ENCODE results near the gene CCDC92B. TPM values are rescaled to one million over a fixed set of nuclear protein-coding genes. Genes with fewer than 3 reads are reported as not detected.
"Not testable (repeated sequence)": the region's sequence is repeated elsewhere in the genome, so short reads cannot be mapped to it uniquely, and the experiment has no call there.

The CCDC92B gene
- total RNA-seq, 1 experiment from 2014 or later = 15.2 TPM

DNA sequence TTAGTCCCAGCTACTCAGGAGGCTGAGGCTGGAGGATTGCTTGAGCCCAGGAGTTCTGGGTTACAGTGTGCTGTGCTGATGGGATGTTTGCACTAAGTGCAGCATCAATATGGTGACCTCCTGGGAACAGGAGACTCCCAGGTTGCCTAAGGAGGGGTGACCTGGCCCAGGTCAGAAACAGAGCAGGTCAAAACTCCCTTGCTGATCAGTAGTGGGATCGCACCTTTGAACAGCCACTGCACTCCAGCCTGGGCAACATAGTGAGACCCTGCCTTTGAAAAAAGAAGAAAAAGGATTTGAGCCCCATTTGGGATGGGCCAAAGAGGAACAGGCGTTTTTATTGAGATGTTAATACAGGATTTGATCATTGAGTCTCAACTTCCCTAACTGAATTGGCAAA is 68.5 kb downstream of the CCDC92B start:
- TF ChIP-seq ZNF423 (CRISPR knock-in tag; IDR thresholded peaks at IDR 0.05) (no peak), ZNF121 (CRISPR knock-in tag; IDR thresholded peaks at IDR 0.05) (peak; percentile 83; the same call in 1 of the 2 replicates), ZNF219 (CRISPR knock-in tag; IDR thresholded peaks at IDR 0.05; ENCODE audit: borderline replicate concordance) (no peak)
- Mint-ChIP-seq H3K4me3 (no peak overlapping the region), H3K4me1 (no peaks in the 10 kb centered on the region), H3K9me3 (no peaks in the 10 kb centered on the region), H3K36me3 (peaks cover 48% of the 10 kb centered on the region), H3K27me3 (ENCODE audit: low read depth) (no peaks in the 10 kb centered on the region), H3K27ac (no peak overlapping the region)
- ATAC-seq = no peak
- DNase-seq (ENCODE audit: low spot score) = no peak
- ChIA-PET CTCF (no interaction called here), POLR2A (no interaction called here)

GRCh38 chr17:2679247-2679646 is 70.2 kb downstream of the CCDC92B start:
- H3K27me3 Mint-ChIP-seq (ENCODE audit: low read depth); CTCF ChIA-PET; POLR2A ChIA-PET; H3K9me3 Mint-ChIP-seq; H3K4me1 Mint-ChIP-seq; ATAC-seq; H3K27ac Mint-ChIP-seq; H3K4me3 Mint-ChIP-seq; DNase-seq (ENCODE audit: low spot score): not testable (repeated sequence)
- H3K36me3 Mint-ChIP-seq = peaks cover 60% of the 10 kb centered on the region

Small RNAs within 50 kb of the gene (microRNA-seq; reads per million reads assigned to microRNA genes)
- 1.7 reads per million for gene MIR1253 (ENCODE audit: borderline number of aligned reads)
- gene MIR6776 (ENCODE audit: borderline number of aligned reads) = 1.0 reads per million

Other genes with a start within 250 kb of the CCDC92B start
- gene METTL16, start 237.8 kb downstream of the CCDC92B start, total RNA-seq (2021) = 45.9 to 54.1 TPM (median 51.1 TPM) in 3 replicates
- 113 to 115 TPM (median 114 TPM) in 3 replicates for gene PAFAH1B1, start 156.0 kb downstream of the CCDC92B start, total RNA-seq (2021)
- gene CLUH, start 37.9 kb downstream of the CCDC92B start, total RNA-seq (2021) = 79.8 to 105 TPM (median 83.1 TPM) in 3 replicates
- 64.5 to 72.8 TPM (median 65.4 TPM) in 3 replicates for gene RAP1GAP2, start 46.8 kb upstream of the CCDC92B start, total RNA-seq (2021)

All from WTC11 (cell line).